NCI-H1092 treated with DMSO at 0.1 percent for 48 hours (cell line): ENCODE data around the gene HMGN3.
A peak's percentile ranks its signal among the peaks of the same experiment; 100 is the strongest.
"Not testable (repeated sequence)": the region's sequence is repeated elsewhere in the genome, so short reads cannot be mapped to it uniquely, and the experiment has no call there.

Source experiments
- DNase-seq: peaks from one replicate; lab custom pipeline; 2025; lab: John Stamatoyannopoulos, UW

Gene HMGN3

GRCh38 chr6:79234150-79235022 is at the start of gene HMGN3:
HMGN3 (minus strand) TSS chr6:79234682.
- peak; percentile 91 for DNase-seq

DNA sequence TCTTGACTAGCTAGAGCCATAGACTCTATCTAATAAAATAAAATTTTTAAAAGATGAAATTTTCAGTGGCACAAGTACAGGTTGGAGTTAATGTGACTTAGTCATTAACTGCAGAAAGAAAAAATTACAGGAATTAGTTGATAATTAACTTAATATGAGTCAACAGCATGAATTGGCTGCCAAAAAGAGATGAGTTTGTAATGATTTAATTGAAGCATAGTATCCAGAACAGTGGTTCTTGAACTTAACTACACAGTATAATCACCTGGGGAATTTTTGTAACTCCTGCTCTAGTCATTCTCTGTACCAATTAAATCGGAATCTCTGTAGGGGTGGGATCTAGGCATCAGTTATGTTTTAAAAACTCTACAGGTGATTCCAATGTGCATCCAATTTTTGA is 46.3 kb upstream of the HMGN3 start:
- DNase-seq: no peak

- DNase-seq: no peak
Observed at GRCh38 chr6:79277109-79277508, 42.6 kb upstream of the HMGN3 start.

GRCh38 chr6:79269877-79270276 is 35.4 kb upstream of the HMGN3 start:
- DNase-seq: no peak

GRCh38 chr6:79267128-79267527 is 32.6 kb upstream of the HMGN3 start:
- no peak for DNase-seq

GRCh38 chr6:79266051-79266450 is 31.6 kb upstream of the HMGN3 start:
- no peak for DNase-seq

GRCh38 chr6:79263359-79263758 is 28.9 kb upstream of the HMGN3 start:
- DNase-seq: no peak

DNA sequence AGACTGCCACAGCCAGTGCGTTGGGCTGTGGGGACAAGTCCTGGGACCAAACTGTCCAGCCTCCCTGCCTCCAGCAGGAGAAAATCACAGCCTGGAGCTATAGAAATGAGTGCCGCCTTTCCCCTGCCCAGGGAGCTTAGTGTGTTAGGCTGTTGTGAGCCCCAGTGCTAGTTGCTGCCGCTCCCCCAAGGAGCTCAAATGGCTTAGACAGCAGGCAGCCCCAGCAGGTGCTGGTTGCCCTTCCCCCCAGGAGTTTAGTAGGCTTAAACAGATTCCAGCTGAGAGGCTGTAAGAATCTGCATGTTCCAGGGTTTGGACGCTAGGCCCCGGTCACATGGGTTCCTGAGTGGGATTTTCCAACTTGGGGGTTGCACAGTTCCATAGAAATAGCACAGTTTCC is 27.2 kb upstream of the HMGN3 start:
- DNase-seq: no peak

- no peak for DNase-seq
Observed at GRCh38 chr6:79260772-79261171, 26.3 kb upstream of the HMGN3 start.

DNA sequence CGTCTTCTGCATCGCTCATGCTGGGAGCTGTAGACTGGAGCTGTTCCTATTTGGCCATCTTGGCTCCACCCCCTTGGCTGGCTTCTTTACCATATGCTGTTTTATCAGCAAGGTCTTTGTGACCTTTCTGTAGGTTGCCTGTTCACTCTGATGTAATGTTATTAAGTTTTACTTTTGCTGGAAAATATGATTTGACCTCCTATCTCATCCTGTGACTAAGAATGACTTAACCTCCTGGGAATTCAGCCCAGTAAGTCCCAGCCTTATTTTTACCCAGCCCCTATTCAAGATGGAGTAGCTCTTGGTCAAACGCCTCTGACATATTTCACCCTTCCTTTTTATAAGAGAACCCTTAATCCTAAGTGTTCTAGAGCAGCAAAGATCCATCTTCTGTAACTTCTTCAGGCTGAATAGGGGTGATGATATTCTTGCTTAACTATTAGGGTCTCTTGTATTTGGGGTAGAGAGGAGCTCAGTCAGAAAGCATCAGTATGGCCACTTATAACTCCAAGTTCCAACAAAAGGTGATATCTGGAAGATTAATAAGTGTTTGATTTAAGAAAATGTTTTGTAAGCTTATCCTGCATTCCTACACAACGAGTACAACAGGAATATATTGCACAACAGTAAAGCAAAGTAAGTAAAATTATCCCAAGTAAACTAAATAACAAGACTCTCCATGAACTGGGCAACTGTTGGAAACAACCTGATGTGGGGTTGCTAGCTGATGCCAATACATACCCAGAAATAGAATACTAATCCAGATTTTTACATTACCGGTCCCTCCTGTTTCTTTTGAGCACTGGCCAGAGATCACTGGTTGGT is 23.1 kb upstream of the HMGN3 start:
- no peak for DNase-seq

DNA sequence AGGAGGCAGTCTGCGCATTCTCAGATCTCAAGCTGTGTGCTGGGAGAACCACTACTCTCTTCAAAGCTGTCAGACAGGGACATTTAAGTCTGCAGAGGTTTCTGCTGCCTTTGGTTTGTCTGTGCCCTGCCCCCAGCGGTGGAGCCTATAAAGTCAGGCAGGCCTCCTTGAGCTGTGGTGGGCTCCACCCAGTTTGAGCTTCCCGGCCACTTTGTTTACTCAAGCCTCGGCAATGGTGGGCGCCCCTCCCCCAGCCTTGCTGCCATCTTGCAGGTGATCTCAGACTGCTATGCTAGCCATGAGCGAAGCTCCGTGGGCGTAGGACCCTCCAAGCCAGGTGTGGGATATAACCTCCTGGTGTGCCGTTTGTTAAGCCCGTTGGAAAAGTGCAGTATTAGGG is 22.3 kb upstream of the HMGN3 start:
- not testable (repeated sequence) for DNase-seq

DNA sequence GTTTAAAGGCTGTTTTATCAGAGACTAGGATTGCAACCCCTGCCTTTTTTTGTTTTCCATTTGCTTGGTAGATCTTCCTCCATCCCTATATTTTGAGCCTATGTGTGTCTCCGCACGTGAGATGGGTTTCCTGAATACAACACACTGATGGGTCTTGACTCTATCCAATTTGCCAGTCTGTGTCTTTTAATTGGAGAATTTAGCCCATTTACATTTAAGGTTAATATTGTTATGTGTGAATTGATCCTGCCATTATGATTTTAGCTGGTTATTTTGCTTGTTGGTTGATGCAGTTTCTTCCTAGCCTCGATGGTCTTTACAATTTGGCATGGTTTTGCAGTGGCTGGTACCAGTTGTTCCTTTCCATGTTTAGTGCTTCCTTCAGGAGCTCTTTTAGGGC is 20.6 kb upstream of the HMGN3 start:
- DNase-seq: not testable (repeated sequence)

DNA sequence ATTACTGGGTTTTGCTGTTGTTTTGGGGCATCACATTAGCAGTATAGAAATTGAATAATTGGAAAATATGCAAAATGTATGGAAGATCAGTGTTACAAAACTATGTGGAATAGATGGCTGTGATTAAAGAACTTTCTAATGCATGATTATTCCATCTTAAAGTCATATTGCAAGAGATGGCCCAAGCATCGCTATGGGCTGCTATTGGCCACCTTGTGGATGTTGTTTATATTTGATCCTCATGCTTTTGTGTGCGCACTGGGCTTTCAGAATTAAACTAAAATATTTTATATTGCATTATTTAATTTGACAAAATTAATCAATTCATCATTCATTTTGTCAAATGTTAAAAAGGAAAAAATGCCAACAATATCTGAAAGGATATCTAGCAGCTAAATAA is 16.1 kb upstream of the HMGN3 start:
- DNase-seq: no peak

DNA sequence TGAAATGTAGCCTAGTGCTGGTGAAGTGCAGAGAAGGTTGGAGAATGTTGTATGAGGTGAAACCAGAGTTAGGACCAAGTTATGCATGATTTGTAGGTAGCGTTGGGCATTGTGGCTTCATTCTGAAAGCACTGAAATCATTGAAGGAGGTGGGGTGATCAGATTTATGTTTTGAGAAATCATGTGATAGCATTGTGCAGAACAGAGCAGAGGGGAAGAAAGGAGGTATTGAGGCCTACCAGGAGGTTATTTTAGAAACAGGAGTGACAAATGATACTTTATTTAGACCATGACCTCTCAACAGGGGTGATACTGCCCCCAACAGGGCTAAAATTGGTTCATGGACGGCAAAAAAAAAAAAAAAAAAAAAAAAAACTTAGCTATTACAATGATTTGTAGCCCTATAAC is 15.6 kb upstream of the HMGN3 start:
- DNase-seq: no peak

DNA sequence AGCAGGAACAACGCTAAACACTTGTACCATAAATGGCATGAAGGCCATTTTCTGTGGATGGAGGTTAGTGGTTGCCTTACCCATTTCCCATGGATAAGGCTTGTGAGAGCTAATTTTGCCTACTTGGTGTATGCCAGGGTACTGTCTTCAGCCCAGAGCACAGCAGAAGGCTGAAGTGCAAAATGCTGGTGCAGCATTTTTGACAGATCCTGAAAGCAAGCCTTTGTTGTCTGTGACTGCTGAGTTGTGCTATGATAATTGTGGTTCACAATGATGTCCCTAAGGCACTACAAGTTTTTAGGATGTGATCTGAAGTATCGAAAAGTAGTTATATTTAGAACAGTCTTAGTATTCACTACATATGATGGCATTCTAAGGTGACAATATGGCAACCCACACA is 14.7 kb upstream of the HMGN3 start:
- DNase-seq: no peak

DNA sequence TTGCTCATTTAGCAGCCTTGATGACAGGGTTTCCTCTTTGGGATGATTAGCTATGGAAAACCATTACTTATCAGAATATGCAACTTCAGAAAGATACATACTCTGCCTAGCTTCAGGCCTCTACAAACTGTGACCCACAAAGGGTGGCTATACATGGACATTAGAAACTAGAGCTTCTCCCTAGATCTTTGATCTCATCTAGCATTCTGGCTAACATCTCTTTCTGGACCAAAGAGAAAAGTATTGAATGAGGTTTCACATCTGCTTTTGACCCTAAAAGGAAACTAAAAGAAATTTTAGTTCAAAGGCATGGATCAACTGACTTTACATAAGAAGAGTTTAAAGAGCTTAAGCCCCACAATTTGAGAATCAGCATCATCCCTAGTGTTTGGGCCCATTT is 12.4 kb upstream of the HMGN3 start:
- no peak for DNase-seq

DNA sequence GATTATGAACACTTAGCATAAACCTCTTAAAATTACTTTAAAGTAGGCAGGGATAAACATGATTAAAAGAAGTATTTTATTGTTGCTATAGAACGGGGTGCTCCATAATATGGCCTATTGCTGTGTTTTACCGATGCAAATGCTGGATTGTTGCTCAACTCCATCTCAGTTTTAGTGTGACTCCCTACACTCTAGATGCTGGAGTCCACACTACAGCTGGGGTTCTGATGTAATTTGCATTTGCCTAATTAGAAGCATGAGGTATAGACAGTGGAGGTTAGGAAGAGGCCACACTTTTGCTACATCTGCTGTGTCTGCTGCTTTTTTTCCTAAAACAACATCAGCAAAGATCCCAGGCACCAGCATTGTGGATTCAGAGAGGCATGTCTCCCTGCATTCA is 6.7 kb upstream of the HMGN3 start:
- DNase-seq: no peak

GRCh38 chr6:79240509-79240908 is 6.0 kb upstream of the HMGN3 start:
- DNase-seq: no peak

DNA sequence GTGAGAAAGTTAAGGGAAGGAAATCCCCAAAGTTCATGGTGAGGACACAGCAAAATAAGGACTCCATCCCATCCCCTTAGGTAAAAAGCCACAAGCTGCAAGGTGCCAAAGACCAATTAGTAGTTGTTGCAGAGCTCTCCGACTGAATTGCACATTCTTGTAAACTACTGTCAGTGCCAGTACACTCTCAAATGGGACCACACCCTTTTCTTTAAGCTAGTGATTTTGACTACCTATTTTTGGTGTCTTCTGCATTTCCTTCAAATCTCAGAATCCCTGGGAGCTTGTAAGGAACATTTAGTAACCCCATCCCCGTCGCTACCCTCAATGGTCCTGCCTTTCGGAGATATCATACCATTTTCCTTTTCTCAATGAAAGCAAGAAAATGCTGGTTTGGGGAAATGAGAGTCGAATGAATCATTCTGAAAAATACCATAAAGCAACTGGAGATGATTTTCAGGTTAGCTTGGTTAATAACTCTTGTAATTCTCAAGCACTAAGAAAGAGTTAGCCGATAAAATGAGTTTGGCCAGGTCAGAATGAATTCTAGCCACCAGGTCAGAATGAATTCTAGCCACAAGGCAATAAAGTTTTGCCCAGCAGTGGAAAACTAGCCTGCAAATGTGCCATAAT is 5.2 kb upstream of the HMGN3 start:
- no peak for DNase-seq

DNA sequence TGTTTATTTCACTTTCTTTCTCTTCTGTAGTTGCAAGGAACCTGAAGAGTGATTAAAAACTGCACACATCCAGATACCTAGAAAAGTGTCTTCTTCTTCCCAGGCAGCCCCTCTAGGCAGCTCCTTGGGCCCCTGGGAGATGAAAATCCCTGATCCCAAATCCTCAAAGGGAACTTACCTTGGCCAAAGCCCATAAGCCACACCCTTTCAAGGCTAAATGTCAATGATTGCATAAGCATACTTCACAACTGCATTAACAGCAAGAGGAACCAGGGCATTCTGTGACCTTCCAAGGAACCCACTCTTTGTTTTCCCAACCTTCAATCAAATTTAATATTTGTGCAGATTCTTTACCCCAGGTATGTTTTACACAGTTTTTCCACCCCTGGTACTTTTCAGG is 4.4 kb upstream of the HMGN3 start:
- DNase-seq: no peak

GRCh38 chr6:79236711-79237110 is 2.2 kb upstream of the HMGN3 start:
- DNase-seq: no peak

DNA sequence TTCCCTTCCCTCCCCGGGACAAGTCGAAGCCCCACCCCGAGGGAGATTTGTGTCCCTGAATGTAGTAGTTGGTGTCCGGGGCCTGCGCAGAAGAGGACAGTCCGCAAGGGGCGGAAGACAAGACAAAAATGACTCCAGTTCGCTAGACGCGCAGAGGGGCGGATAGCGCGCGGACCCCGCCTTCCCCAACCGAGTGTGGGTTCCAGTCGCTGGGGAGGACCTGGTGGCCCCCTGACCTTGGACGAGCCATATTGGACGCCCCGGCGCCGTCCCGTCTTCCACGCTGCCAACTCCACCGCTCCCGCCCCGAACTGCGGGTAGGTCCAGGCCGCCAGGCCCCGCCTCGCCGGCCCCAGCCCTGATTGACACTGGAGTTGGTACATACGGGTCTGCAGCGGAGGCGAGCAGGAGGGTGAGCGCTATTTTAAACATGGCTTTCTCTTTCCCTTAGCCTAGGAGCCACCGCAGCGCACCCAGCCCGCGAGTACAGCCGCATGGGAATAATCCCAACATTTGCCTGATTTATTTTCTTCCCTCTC is 802 bp downstream of the HMGN3 start:
- DNase-seq: peak; percentile 84
